Subcutaneous adipose tissue (tissue), 4 donors: ENCODE results near the gene AAR2. TPM values are rescaled to one million over a fixed set of nuclear protein-coding genes. Genes with fewer than 3 reads are reported as not detected.

ENCODE experiments used
- CTCF ChIP-seq: fragments of 450-650 bp; IDR thresholded peaks from one replicate; pipeline ENCODE4 v1.5.1; 2016; ENCODE audit warnings: low read depth, mild to moderate bottlenecking, control low read depth, antibody characterized with exemption, moderate library complexity
- total RNA-seq, 4 donors: library from RNA; depleted of rRNA; stranded (reverse); fragments of >200 nt; gene quantifications; one replicate each; pipeline ENCODE4 v1.1.0, GENCODE V29; 2016

Gene AAR2
- total RNA-seq, 4 donors from 2014 or later: 25.2 to 32.4 (median 30.1) TPM

GRCh38 chr20:36236786-36237121 is 476 bp downstream of the AAR2 start:
- TF ChIP-seq CTCF: no peak

- TF ChIP-seq CTCF: no peak
Observed at GRCh38 chr20:36237477-36237876, 1.2 kb downstream of the AAR2 start.

GRCh38 chr20:36238153-36238552 is 1.9 kb downstream of the AAR2 start:
- TF ChIP-seq CTCF: no peak

GRCh38 chr20:36238760-36239159 is 2.5 kb downstream of the AAR2 start:
- TF ChIP-seq CTCF: no peak

- no peak for TF ChIP-seq CTCF
Observed at GRCh38 chr20:36240076-36240475, 3.8 kb downstream of the AAR2 start.

- TF ChIP-seq CTCF: no peak
Observed at GRCh38 chr20:36241678-36242077, 5.4 kb downstream of the AAR2 start.

GRCh38 chr20:36243726-36244125 is 7.4 kb downstream of the AAR2 start:
- no peak for TF ChIP-seq CTCF

- no peak for TF ChIP-seq CTCF
Observed at GRCh38 chr20:36246401-36246800, 10.1 kb downstream of the AAR2 start.
